Suprapubic skin (tissue), 4 donors: ENCODE measurements around the gene LECT2.

ENCODE experiments used
- POLR2A ChIP-seq, 2 donors: fragments of 450-650 bp; IDR thresholded peaks; one replicate each; pipeline ENCODE4 v1.6.1; 2017; ENCODE audit warnings: antibody characterized with exemption in 2 of 2, mild to moderate bottlenecking in 2 of 2, moderate library complexity in 2 of 2
- POLR2AphosphoS5 ChIP-seq, 3 donors: sonication (generic); formaldehyde crosslinking; IDR thresholded peaks; one replicate each; pipeline ENCODE4 v1.6.1; 2017; ENCODE audit warnings: antibody characterized with exemption in 3 of 3
- TF ChIP-seq, protein P1 (sequence below), 2 donors: fragments of 200-600 bp in 1 of 2; fragments of 450-650 bp in 1 of 2; sonication (generic) in 1 of 2; IDR thresholded peaks; one replicate each; pipeline ENCODE4 v1.5.1; 2016 to 2019; ENCODE audit warnings: antibody characterized with exemption in 2 of 2, mild to moderate bottlenecking in 1 of 2, moderate library complexity in 1 of 2

DNA sequence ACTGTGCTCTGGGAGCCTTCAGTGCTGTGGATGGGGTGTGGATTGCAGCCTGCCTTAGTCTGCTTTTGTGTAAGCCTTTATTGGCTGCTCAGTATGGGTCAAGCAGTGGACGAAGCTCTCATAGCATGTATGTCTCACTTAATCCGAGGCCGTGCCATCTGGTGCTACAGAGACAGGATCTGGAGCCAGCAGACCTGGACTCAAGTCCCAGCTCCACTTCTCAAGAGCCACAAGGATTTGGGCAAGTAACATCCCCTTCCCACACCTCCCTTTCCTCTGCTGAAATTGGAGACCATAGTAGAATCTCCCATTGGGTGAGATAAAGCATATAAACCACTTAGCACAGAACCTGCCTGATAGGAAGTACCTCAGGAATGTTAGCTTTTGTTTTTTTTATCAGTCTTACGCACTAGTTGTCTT is 23.4 kb upstream of the LECT2 start:
- TF ChIP-seq, protein P1, sequence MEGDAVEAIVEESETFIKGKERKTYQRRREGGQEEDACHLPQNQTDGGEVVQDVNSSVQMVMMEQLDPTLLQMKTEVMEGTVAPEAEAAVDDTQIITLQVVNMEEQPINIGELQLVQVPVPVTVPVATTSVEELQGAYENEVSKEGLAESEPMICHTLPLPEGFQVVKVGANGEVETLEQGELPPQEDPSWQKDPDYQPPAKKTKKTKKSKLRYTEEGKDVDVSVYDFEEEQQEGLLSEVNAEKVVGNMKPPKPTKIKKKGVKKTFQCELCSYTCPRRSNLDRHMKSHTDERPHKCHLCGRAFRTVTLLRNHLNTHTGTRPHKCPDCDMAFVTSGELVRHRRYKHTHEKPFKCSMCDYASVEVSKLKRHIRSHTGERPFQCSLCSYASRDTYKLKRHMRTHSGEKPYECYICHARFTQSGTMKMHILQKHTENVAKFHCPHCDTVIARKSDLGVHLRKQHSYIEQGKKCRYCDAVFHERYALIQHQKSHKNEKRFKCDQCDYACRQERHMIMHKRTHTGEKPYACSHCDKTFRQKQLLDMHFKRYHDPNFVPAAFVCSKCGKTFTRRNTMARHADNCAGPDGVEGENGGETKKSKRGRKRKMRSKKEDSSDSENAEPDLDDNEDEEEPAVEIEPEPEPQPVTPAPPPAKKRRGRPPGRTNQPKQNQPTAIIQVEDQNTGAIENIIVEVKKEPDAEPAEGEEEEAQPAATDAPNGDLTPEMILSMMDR (IDR thresholded peaks at IDR 0.05), result no peak
- TF ChIP-seq POLR2A (IDR thresholded peaks at IDR 0.05), result no peak
- TF ChIP-seq POLR2AphosphoS5 (IDR thresholded peaks at IDR 0.05), result no peak
